ENCODE results near the gene TBC1D9B. TPM values are rescaled to one million over a fixed set of nuclear protein-coding genes. Genes with fewer than 3 reads are reported as not detected.

The TBC1D9B gene
- total and polyA plus RNA-seq, 2 of the 13 experiments (the other 11 are each of a cell fraction or from before 2014, with no cell fraction given) = 35.0 to 50.0 TPM

GRCh38 chr5:179907556-179908324 lies at the start of gene TBC1D9B (continued):
- no peak for TF ChIP-seq ZNF275 (CRISPR knock-in tag; IDR thresholded peaks at IDR 0.05; ENCODE audit: borderline replicate concordance)
- TF ChIP-seq ZNF138 (CRISPR knock-in tag; IDR thresholded peaks at IDR 0.05; ENCODE audit: low read depth) = 0 out of 2 replicates have a peak, but pooled peaks have one; percentile 35
- TF ChIP-seq ZNF550 (CRISPR knock-in tag; IDR thresholded peaks at IDR 0.05; ENCODE audit: borderline replicate concordance) = no peak
- 0 out of 2 replicates have a peak, but pooled peaks have one; percentile 3 for TF ChIP-seq HNRNPL (IDR thresholded peaks at IDR 0.05; ENCODE audit: low read depth, low read length)
- no peak for TF ChIP-seq POLR2AphosphoS2 (IDR thresholded peaks at IDR 0.05; ENCODE audit: low read depth, low read length)
- TF ChIP-seq, protein P1, sequence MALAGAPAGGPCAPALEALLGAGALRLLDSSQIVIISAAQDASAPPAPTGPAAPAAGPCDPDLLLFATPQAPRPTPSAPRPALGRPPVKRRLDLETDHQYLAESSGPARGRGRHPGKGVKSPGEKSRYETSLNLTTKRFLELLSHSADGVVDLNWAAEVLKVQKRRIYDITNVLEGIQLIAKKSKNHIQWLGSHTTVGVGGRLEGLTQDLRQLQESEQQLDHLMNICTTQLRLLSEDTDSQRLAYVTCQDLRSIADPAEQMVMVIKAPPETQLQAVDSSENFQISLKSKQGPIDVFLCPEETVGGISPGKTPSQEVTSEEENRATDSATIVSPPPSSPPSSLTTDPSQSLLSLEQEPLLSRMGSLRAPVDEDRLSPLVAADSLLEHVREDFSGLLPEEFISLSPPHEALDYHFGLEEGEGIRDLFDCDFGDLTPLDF (CRISPR knock-in tag; IDR thresholded peaks at IDR 0.05) = no peak
- no peak for TF ChIP-seq KDM1A (CRISPR knock-in tag; IDR thresholded peaks at IDR 0.05)
- no peak for TF ChIP-seq ZNF17 (CRISPR knock-in tag; IDR thresholded peaks at IDR 0.05)
- no peak for TF ChIP-seq E2F5 (CRISPR knock-in tag; conservative IDR thresholded peaks at IDR 0.05)
- no peak for TF ChIP-seq NFE2L2 (IDR thresholded peaks at IDR 0.05; ENCODE audit: low read length)
- TF ChIP-seq, protein P2, sequence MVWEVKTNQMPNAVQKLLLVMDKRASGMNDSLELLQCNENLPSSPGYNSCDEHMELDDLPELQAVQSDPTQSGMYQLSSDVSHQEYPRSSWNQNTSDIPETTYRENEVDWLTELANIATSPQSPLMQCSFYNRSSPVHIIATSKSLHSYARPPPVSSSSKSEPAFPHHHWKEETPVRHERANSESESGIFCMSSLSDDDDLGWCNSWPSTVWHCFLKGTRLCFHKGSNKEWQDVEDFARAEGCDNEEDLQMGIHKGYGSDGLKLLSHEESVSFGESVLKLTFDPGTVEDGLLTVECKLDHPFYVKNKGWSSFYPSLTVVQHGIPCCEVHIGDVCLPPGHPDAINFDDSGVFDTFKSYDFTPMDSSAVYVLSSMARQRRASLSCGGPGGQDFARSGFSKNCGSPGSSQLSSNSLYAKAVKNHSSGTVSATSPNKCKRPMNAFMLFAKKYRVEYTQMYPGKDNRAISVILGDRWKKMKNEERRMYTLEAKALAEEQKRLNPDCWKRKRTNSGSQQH (CRISPR knock-in tag; IDR thresholded peaks at IDR 0.05; ENCODE audit: low read depth) = no peak
- no peak for TF ChIP-seq ZNF839 (CRISPR knock-in tag; IDR thresholded peaks at IDR 0.05; ENCODE audit: borderline replicate concordance)
- TF ChIP-seq GPN1 (CRISPR knock-in tag; IDR thresholded peaks at IDR 0.05; ENCODE audit: borderline replicate concordance) = no peak
- TF ChIP-seq CEBPG (CRISPR knock-in tag; IDR thresholded peaks at IDR 0.05) = no peak
- TF ChIP-seq PAX8 (CRISPR knock-in tag; IDR thresholded peaks at IDR 0.05; ENCODE audit: borderline replicate concordance) = peak; percentile 45; the same call in 1 of the 2 replicates
- no peak for TF ChIP-seq ISX (CRISPR knock-in tag; conservative IDR thresholded peaks at IDR 0.05)
- TF ChIP-seq, protein P3, sequence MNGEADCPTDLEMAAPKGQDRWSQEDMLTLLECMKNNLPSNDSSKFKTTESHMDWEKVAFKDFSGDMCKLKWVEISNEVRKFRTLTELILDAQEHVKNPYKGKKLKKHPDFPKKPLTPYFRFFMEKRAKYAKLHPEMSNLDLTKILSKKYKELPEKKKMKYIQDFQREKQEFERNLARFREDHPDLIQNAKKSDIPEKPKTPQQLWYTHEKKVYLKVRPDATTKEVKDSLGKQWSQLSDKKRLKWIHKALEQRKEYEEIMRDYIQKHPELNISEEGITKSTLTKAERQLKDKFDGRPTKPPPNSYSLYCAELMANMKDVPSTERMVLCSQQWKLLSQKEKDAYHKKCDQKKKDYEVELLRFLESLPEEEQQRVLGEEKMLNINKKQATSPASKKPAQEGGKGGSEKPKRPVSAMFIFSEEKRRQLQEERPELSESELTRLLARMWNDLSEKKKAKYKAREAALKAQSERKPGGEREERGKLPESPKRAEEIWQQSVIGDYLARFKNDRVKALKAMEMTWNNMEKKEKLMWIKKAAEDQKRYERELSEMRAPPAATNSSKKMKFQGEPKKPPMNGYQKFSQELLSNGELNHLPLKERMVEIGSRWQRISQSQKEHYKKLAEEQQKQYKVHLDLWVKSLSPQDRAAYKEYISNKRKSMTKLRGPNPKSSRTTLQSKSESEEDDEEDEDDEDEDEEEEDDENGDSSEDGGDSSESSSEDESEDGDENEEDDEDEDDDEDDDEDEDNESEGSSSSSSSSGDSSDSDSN (CRISPR knock-in tag; IDR thresholded peaks at IDR 0.05) = peak; percentile 81; the same call in 1 of the 2 replicates
- TF ChIP-seq, protein P4, sequence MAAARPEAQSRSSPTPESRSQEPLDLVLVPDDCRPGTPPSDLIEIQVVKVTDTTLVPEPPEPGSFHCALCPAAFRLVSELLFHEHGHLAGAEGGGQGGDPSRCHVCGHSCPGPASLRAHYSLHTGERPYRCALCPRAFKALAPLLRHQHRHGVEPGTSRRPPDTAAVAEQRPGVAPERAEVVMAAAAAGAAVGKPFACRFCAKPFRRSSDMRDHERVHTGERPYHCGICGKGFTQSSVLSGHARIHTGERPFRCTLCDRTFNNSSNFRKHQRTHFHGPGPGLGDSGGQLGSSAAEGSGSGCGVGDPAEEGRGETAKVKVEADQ (CRISPR knock-in tag; IDR thresholded peaks at IDR 0.05; ENCODE audit: borderline replicate concordance) = no peak; the same call in 1 of the 2 replicates
- TF ChIP-seq SOX6 (IDR thresholded peaks at IDR 0.05) = no peak
- TF ChIP-seq SOX6 (CRISPR knock-in tag; IDR thresholded peaks at IDR 0.05) = no peak
- no peak for TF ChIP-seq ZNF7 (CRISPR knock-in tag; IDR thresholded peaks at IDR 0.05)
- TF ChIP-seq GATA4 (IDR thresholded peaks at IDR 0.05; ENCODE audit: borderline replicate concordance, low read depth) = no peak
- peak; percentile 85 for TF ChIP-seq PHF8 (CRISPR knock-in tag; IDR thresholded peaks at IDR 0.05)

Measured in HepG2 (cell line).